Tibial nerve (tissue), 4 donors: ENCODE measurements around the gene ST6GALNAC5. TPM values are rescaled to one million over a fixed set of nuclear protein-coding genes. Genes with fewer than 3 reads are reported as not detected.
A peak's percentile ranks its signal among the peaks of the same experiment; 100 is the strongest.

Source experiments
- DNase-seq, 2 donors: peaks; one replicate each; pipeline ENCODE4 v3.0.0-alpha.2; 2019; ENCODE audit warnings: low spot score in 2 of 2
- H3K27ac ChIP-seq, 4 donors: fragments of 200-600 bp; sonication (generic) in 3 of 4; one replicate each; pipeline ENCODE4 v1.5.1; 2017 to 2019; ENCODE audit warnings: mild to moderate bottlenecking in 1 of 4
- H3K27me3 ChIP-seq, 2 donors: fragments of 200-600 bp; sonication (generic) in 1 of 2; one replicate each; pipeline versions ENCODE4 v1.5.1 to v1.6.0; 2017 to 2019
- H3K36me3 ChIP-seq, 3 donors: fragments of 200-600 bp; sonication (generic); one replicate each; pipeline ENCODE4 v1.5.1; 2018 to 2019
- H3K4me1 ChIP-seq, 4 donors: fragments of 200-600 bp; sonication (generic) in 3 of 4; one replicate each; pipeline ENCODE4 v1.5.1; 2017 to 2019
- H3K4me3 ChIP-seq, 4 donors: fragments of 200-600 bp; sonication (generic) in 3 of 4; one replicate each; pipeline ENCODE4 v1.5.1; 2017 to 2019; ENCODE audit warnings: mild to moderate bottlenecking in 1 of 4, moderate library complexity in 1 of 4
- H3K9me3 ChIP-seq, 4 donors: fragments of 200-600 bp; sonication (generic) in 3 of 4; one replicate each; pipeline ENCODE4 v1.5.1; 2017 to 2019
- EP300 ChIP-seq, 2 donors: sonication (generic); formaldehyde crosslinking; IDR thresholded peaks; one replicate each; pipeline ENCODE4 v1.6.1; 2017; ENCODE audit warnings: antibody characterized with exemption in 2 of 2, mild to moderate bottlenecking in 1 of 2
- POLR2A ChIP-seq, 2 donors: fragments of 450-650 bp; IDR thresholded peaks; one replicate each; pipeline ENCODE4 v1.6.1; 2017; ENCODE audit warnings: antibody characterized with exemption in 2 of 2, mild to moderate bottlenecking in 2 of 2, moderate library complexity in 2 of 2
- WGBS, 2 donors: methylation state at CpG; one replicate each; pipeline ENCODE4 v1.1.5; 2018; 5-methylcytosine and 5-hydroxymethylcytosine counted together
- total RNA-seq, 4 donors: library from RNA; depleted of rRNA; stranded (reverse); fragments of >200 nt; gene quantifications; one replicate each; pipeline ENCODE4 v1.1.0, GENCODE V29; 2016
- TF ChIP-seq, protein P1 (sequence below), 5 experiments: fragments of 200-600 bp in 3 of 5; fragments of 450-650 bp in 2 of 5; sonication (generic) in 3 of 5; IDR thresholded peaks; one replicate each; pipeline ENCODE4 v1.5.1; 2016 to 2019; ENCODE audit warnings: antibody characterized with exemption in 5 of 5, mild to moderate bottlenecking in 3 of 5, moderate library complexity in 2 of 5

Gene ST6GALNAC5
- total RNA-seq, 4 donors from 2014 or later: 10.6 to 57.2 (median 20.5) TPM

- Histone ChIP-seq H3K36me3 (peaks cover 0 to 5% (median 0%) of the 10 kb centered on the region in 3 donors), H3K4me1 (peaks cover 0 to 17% (median 3%) of the 10 kb centered on the region in 4 donors), H3K27ac (no peak overlapping the region), H3K4me3 (no peak overlapping the region), H3K27me3 (no peaks in the 10 kb centered on the region), H3K9me3 (peaks cover 0 to 4% (median 0%) of the 10 kb centered on the region in 4 donors)
- whole genome bisulfite sequencing, 2 donors: 80% methylated on average over 6 of the region's 6 CpGs
- DNase-seq: no peak
- TF ChIP-seq POLR2A (IDR thresholded peaks at IDR 0.05): no peak
- no peak for TF ChIP-seq EP300 (IDR thresholded peaks at IDR 0.05)
- TF ChIP-seq, protein P1, sequence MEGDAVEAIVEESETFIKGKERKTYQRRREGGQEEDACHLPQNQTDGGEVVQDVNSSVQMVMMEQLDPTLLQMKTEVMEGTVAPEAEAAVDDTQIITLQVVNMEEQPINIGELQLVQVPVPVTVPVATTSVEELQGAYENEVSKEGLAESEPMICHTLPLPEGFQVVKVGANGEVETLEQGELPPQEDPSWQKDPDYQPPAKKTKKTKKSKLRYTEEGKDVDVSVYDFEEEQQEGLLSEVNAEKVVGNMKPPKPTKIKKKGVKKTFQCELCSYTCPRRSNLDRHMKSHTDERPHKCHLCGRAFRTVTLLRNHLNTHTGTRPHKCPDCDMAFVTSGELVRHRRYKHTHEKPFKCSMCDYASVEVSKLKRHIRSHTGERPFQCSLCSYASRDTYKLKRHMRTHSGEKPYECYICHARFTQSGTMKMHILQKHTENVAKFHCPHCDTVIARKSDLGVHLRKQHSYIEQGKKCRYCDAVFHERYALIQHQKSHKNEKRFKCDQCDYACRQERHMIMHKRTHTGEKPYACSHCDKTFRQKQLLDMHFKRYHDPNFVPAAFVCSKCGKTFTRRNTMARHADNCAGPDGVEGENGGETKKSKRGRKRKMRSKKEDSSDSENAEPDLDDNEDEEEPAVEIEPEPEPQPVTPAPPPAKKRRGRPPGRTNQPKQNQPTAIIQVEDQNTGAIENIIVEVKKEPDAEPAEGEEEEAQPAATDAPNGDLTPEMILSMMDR (IDR thresholded peaks at IDR 0.05): no peak
Observed at GRCh38 chr1:76933847-76934815, 66.9 kb downstream of the ST6GALNAC5 start.

DNA sequence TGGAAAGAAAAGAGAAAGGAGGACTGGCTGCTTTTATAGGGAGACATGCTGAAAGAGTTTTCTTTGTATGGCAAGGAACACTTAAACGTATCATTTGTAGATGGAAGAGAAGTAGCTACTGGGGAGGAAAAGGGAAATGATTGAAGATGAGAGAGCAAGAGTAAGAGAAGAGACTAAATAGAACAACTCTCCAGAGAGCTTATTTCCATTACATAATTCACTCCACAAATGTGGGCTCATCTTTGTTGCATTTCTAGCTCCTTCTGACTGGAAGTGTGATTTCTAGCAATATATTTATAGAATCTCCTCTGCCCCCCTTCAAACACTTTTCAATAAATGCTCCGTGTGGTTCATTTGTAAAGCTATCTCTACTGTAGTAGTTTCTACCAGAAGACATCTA lies 71.0 kb downstream of the ST6GALNAC5 start:
- H3K27me3 ChIP-seq: no peaks in the 10 kb centered on the region
- no peaks in the 10 kb centered on the region for H3K36me3 ChIP-seq
- H3K4me1 ChIP-seq: peaks cover 0 to 30% (median 5%) of the 10 kb centered on the region in 4 donors
- no peak overlapping the region for H3K4me3 ChIP-seq
- no peak for DNase-seq
- 41 to 42% methylated on average over 2 of the region's 2 CpGs for WGBS, 2 donors
- TF ChIP-seq, protein P1 (IDR thresholded peaks at IDR 0.05): no peak
- TF ChIP-seq POLR2A (IDR thresholded peaks at IDR 0.05): no peak
- no peak for TF ChIP-seq EP300 (IDR thresholded peaks at IDR 0.05)
- no peak overlapping the region for H3K27ac ChIP-seq
- H3K9me3 ChIP-seq: no peaks in the 10 kb centered on the region

- DNase-seq: no peak
- 46 to 49% methylated on average over 8 of the region's 8 CpGs for WGBS, 2 donors
- H3K4me1 ChIP-seq: peaks cover 0 to 35% (median 5%) of the 10 kb centered on the region in 4 donors
- H3K36me3 ChIP-seq: no peaks in the 10 kb centered on the region
- no peaks in the 10 kb centered on the region for H3K9me3 ChIP-seq
- no peak overlapping the region for H3K4me3 ChIP-seq
- TF ChIP-seq, protein P1 (IDR thresholded peaks at IDR 0.05): no peak
- no peaks in the 10 kb centered on the region for H3K27me3 ChIP-seq
- H3K27ac ChIP-seq: peak overlapping the region in 1 of 4 donors; percentile 10
Observed at GRCh38 chr1:76939050-76939816, 72.0 kb downstream of the ST6GALNAC5 start.

- TF ChIP-seq EP300 (IDR thresholded peaks at IDR 0.05) (no peak), POLR2A (IDR thresholded peaks at IDR 0.05) (no peak)
- TF ChIP-seq, protein P1 (IDR thresholded peaks at IDR 0.05): no peak
- H3K9me3 ChIP-seq: no peaks in the 10 kb centered on the region
- WGBS, 2 donors: 84 to 90% methylated on average over 5 of the region's 5 CpGs
- no peaks in the 10 kb centered on the region for H3K36me3 ChIP-seq
- H3K4me3 ChIP-seq: no peak overlapping the region
- no peaks in the 10 kb centered on the region for H3K27me3 ChIP-seq
- peaks cover 0 to 41% (median 7%) of the 10 kb centered on the region in 4 donors for H3K4me1 ChIP-seq
- H3K27ac ChIP-seq: no peak overlapping the region
- no peak for DNase-seq
Observed at GRCh38 chr1:76939817-76940216, 72.5 kb downstream of the ST6GALNAC5 start.
